Progenitor cell of endocrine pancreas (in vitro differentiated cells): ENCODE data around the gene SLC24A5. TPM values are rescaled to one million over a fixed set of nuclear protein-coding genes. Genes with fewer than 3 reads are reported as not detected.

Experiments used
- DNase-seq: peaks from one replicate; pipeline ENCODE4 v3.0.0; 2021; ENCODE audit warnings: low spot score; ENCODE audit not compliant: unreplicated experiment
- H3K27ac Mint-ChIP-seq: 2 replicates; pipeline ENCODE4 v1.8.0; 2021; ENCODE audit warnings: mild to moderate bottlenecking, moderate library complexity, mixed read lengths
- H3K27me3 Mint-ChIP-seq: 2 replicates; pipeline ENCODE4 v1.8.0; 2021; ENCODE audit warnings: mixed read lengths
- H3K36me3 Mint-ChIP-seq: 2 replicates; pipeline ENCODE4 v1.8.0; 2022; ENCODE audit warnings: mixed read lengths; ENCODE audit not compliant: insufficient read depth
- H3K4me1 Mint-ChIP-seq: 2 replicates; pipeline ENCODE4 v1.8.0; 2021; ENCODE audit warnings: low read depth, mixed read lengths
- H3K4me3 Mint-ChIP-seq: 2 replicates; pipeline ENCODE4 v1.8.0; 2021; ENCODE audit warnings: low read depth, mild to moderate bottlenecking, moderate library complexity, mixed read lengths
- H3K9me3 Mint-ChIP-seq: 2 replicates; pipeline ENCODE4 v1.8.0; 2021; ENCODE audit warnings: low read depth, mixed read lengths
- CTCF ChIP-seq: fragments of 200-600 bp; sonication (generic); IDR thresholded peaks from one replicate; pipeline ENCODE4 v1.5.0; 2021; ENCODE audit warnings: antibody characterized with exemption, mild to moderate bottlenecking; ENCODE audit not compliant: unreplicated experiment
- total RNA-seq: library from RNA; stranded (reverse); gene quantifications from 2 replicates; pipeline ENCODE4 v1.2.1, GENCODE V29; 2021

Gene SLC24A5
- total RNA-seq, 1 donor from 2014 or later = not detected

GRCh38 chr15:48144889-48145288, 24.1 kb downstream of the SLC24A5 start:
- Mint-ChIP-seq H3K27ac (no peak overlapping the region), H3K9me3 (no peaks in the 10 kb centered on the region), H3K36me3 (peaks cover 20% of the 10 kb centered on the region), H3K4me3 (no peak overlapping the region), H3K4me1 (peaks cover 3% of the 10 kb centered on the region), H3K27me3 (no peaks in the 10 kb centered on the region)
- TF ChIP-seq CTCF = no peak
- no peak for DNase-seq

DNA sequence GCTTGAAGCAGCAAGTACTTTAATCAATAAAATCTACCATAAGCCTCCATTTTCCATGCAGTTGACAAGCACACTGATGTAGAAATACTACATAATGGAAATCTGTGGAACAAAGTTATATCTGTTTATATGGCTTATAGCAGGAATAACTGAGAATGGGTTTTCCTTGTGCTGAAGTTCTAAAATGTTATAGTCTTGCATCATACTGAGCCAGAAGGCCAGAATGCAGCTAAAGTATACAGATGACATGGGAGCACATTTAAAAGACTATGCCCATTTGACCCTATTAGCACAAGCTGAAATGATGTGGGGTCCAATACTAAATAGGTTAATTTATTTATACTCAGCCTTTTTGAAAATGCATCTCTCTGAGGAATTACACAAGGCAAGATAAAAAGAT, 25.1 kb downstream of the SLC24A5 start:
- peaks cover 22% of the 10 kb centered on the region for H3K36me3 Mint-ChIP-seq
- no peaks in the 10 kb centered on the region for H3K9me3 Mint-ChIP-seq
- no peak overlapping the region for H3K4me3 Mint-ChIP-seq
- H3K27ac Mint-ChIP-seq = no peak overlapping the region
- no peaks in the 10 kb centered on the region for H3K27me3 Mint-ChIP-seq
- DNase-seq = no peak
- H3K4me1 Mint-ChIP-seq = peaks cover 3% of the 10 kb centered on the region
- TF ChIP-seq CTCF = no peak

DNA sequence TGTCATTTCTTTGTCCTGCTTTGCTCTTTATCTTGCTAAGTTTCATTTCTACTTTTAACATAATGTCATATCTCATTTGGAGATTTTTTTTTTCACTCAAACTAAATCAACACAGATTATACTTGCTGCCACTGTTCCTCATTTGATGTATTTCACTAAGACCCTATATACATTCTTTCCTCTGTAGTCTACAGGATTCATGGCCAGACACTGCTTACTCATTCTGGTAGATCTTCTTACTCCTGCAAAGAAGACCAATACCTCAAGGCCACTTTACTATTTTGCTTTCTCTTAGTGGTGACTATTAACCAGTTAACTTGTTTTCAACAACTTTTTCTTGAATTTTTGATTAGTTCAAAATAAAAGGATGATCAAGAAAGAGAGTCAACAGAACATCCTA, 26.6 kb downstream of the SLC24A5 start:
- Mint-ChIP-seq H3K4me1 (peaks cover 3% of the 10 kb centered on the region), H3K27me3 (no peaks in the 10 kb centered on the region), H3K9me3 (no peaks in the 10 kb centered on the region), H3K4me3 (no peak overlapping the region), H3K36me3 (peaks cover 24% of the 10 kb centered on the region), H3K27ac (no peak overlapping the region)
- no peak for DNase-seq
- TF ChIP-seq CTCF = no peak

- no peak overlapping the region for H3K27ac Mint-ChIP-seq
- no peak for TF ChIP-seq CTCF
- H3K4me1 Mint-ChIP-seq = peaks cover 4% of the 10 kb centered on the region
- DNase-seq = no peak
- H3K9me3 Mint-ChIP-seq = no peaks in the 10 kb centered on the region
- H3K27me3 Mint-ChIP-seq = no peaks in the 10 kb centered on the region
- H3K36me3 Mint-ChIP-seq = peaks cover 26% of the 10 kb centered on the region
- no peak overlapping the region for H3K4me3 Mint-ChIP-seq
Observed at GRCh38 chr15:48149858-48150257, 29.1 kb downstream of the SLC24A5 start.

DNA sequence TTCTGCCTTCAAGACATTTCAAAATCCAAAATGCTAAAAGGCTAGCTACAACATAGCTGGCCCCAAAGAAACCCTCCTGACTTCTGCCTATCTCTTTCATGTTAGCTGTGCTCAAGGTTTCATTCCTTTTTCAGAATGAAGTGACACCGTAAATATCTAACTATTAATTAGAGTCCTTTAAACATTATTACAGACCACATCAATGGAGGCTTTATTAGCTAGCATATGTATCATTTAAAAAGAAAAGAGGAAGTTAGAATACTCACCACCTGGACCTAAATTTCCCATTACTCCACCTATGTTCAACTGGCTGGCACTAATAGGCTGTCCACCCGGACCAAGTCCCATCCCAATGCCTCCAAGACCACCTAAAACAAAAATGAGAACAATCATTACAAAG, 32.7 kb downstream of the SLC24A5 start:
- Mint-ChIP-seq H3K27ac (no peak overlapping the region), H3K27me3 (no peaks in the 10 kb centered on the region), H3K9me3 (no peaks in the 10 kb centered on the region), H3K36me3 (peaks cover 21% of the 10 kb centered on the region), H3K4me3 (no peak overlapping the region), H3K4me1 (peaks cover 2% of the 10 kb centered on the region)
- DNase-seq = no peak
- TF ChIP-seq CTCF = no peak
